CD4-positive, alpha-beta T cell treated with Interleukin-4 for 1 hour (primary cell): ENCODE results near the gene OR51F1.
"Not testable (repeated sequence)": the region's sequence is repeated elsewhere in the genome, so short reads cannot be mapped to it uniquely, and the experiment has no call there.

Experiments used
- DNase-seq, 2 donors: peaks; one replicate each; pipeline ENCODE4 v3.0.0-alpha.2; 2020 to 2022

Gene OR51F1, protein sequence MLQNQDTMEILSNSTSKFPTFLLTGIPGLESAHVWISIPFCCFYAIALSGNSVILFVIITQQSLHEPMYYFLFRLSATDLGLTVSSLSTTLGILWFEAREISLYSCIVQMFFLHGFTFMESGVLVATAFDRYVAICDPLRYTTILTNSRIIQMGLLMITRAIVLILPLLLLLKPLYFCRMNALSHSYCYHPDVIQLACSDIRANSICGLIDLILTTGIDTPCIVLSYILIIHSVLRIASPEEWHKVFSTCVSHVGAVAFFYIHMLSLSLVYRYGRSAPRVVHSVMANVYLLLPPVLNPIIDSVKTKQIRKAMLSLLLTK

DNA sequence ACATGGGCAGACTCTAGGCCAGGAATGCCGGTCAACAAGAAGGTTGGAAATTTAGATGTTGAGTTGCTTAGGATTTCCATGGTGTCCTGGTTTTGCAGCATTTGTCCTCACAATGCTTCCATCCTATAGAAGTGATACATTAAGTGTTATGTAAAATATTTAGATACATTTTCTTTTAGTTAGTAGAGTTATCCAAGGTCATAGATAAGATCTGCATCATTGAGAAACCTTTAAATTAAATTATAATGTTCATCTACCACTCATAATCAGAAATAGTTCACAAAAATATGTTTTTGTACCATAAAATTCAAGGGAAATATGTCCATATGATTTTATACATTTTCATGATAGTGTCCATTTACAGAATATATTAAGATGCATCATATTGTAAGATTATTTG, at the start of gene OR51F1:
Gene OR51F1, minus strand, starts transcription at position 101 of the 400 bp plus-strand sequence. Its CDS starts 0 bp downstream, at position 101.
- DNase-seq, result no peak

DNA sequence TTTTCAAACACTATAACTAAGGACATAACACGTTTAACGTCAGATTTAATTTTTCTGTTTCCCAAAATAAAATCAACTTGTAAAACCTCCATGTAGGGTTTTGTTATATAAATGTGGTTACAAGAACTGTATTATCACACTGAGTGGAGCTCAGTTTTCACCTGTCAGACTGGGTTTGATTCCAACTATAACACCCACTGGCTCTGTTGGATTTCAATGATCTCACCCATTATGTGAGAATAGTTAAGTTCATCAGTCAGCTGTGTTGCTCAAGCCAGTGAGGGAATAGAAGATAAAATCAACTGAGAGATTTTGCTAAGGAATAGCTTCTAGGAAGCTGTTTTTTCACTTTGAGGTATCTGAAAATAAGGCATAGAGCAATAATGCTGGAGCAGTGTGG, 39.5 kb upstream of the OR51F1 start:
- DNase-seq, result no peak

DNA sequence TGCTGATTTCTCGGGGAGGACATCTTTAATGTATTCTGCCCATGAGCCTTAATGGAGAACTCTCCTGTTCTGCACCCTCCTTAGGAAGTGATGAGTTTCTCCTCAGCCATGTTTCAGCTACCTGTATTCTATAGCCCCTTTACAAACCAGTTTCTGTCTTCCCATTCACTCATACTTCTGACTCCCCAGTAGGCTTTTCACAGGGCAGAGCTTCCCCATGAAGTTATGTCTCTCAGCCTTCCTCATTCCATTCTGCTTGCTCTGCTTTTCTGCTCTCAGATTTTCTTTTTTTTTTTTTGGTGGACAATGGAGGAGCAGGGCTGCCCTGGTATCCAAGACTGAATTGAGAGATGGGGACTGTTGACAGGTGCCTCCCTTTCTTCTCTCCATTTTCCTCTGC, 38.7 kb upstream of the OR51F1 start:
- no peak for DNase-seq

DNA sequence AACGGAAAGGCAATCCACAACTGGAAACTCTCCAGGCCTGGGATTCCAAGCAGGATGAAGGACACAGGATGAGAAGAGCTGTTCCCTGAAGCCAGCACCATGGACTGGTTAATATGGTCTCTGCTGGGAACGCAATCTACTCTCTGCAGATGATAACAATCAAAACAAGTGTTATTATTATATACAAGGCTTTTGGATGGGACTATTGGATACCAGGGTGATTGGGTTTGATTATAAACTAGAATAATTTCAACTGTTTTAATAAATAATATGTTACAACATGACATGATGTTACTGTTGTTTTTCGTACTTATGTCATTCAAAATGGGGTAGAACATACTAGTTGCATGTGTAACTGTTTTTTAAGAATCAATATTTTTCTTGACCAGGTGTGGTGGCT, 34.5 kb upstream of the OR51F1 start, which contains the start of gene OR52R1:
Gene OR52R1, minus strand, starts transcription at position 101 of the 400 bp plus-strand sequence. Its CDS starts 0 bp downstream, at position 101.
- DNase-seq, result no peak

DNA sequence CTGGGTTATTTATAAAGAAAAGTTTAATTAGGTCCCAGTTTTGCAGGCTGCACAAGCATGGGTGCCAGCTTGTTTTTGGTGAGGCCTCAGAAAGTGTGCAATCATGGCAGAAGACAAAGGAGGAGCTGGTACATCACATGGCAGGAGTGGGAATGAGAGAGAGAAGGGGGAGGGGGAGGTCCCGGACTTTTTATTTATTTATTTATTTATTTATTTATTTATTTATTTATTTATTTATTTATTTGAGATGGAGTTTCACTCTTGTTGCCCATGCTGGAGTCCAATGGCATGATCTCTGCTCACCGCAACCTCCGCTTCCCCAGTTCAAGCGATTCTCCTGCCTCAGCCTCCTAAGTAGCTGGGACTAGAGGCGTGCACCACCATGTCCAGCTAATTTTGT, 31.6 kb upstream of the OR51F1 start:
- DNase-seq, result not testable (repeated sequence)

DNA sequence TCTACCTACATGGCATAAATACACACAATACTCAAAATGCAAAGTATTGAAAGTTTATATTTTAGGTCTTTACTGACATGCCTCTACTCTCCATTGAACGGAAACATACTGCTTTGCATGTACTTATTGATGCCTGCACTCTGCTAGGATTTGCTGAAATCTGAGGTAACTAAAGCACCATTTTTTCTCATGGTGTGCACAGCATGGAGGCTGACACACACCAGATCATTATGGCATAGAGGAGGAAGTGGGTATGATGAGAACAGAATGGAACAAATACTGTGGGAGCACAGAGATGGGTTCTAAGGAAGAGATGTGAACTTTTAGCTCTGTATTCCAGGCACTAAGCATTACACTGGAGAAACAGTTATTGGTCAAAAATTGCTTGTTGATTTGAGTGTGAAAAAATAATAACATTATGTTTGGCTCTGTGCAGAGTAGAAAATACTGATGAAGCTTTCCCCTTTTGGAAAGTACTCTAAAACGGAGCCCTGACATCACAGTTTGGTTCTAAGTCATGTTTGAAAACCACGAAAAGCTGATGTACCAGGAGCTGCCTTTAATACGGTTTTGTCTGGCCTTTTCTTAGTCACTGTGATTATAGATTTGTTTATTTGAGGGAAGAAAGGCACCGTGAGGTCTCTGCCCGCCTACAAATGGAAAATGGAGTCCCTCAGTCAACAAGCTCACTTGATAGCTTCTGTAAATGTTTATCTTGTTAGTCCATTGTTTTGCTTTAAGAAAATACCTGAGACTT, 28.9 kb upstream of the OR51F1 start:
- DNase-seq, result no peak

DNA sequence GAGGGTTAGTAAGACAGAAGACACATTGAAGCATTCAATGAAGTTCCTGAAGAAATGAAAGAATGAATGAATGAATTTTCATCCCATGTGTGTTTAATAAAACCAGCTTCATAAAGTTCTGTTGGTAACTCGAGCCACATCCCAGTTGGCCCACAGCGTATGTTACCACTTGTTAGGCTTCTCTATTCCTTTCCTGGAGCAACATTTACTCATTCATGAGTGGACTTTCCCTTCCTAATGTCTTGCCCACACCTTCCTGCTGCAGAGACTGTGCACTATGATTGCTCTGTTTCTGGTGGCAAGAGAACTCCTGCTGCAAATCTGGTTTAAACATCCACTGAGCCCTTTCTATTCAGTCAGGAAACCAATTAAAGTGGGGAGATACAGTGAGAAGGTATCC, 27.5 kb upstream of the OR51F1 start:
- DNase-seq, result no peak

DNA sequence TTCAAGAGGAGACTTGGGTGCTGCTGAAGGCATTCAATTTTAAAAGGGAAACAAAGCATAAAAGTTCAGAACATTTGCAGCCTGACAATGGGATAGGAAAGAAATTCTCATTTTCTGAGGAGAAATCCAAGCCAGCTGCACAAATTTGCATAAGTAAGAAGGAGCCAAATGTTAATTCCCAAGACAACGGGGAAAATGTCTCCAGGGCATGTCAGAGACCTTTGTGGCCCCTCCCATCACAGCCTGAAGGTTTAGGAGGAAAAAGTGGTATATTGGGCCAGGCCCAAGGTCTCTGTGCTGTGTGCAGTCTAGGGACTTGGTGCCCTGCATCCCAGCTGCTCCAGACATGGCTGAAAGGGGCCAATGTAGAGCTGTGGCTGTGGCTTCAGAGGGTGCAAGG, 12.7 kb upstream of the OR51F1 start:
- no peak for DNase-seq

DNA sequence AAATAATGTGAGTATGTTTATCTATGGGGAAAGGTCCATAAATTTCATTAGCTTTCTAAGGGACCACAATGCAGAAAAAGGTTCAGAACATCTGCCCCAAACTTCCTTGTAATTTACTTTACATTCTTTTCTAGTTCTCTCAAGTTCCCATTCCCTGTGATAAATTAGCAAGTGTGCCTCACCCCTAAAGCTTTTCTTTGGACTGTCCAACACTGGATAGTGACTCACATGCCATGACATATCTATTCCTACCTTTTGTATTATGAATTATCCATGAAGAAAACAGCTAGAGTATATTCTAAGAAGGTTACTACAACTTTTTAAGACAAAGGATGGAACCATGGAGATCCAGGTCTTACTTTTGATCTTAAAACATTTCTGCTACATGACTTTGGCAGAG, 1.6 kb downstream of the OR51F1 start:
- no peak for DNase-seq

DNA sequence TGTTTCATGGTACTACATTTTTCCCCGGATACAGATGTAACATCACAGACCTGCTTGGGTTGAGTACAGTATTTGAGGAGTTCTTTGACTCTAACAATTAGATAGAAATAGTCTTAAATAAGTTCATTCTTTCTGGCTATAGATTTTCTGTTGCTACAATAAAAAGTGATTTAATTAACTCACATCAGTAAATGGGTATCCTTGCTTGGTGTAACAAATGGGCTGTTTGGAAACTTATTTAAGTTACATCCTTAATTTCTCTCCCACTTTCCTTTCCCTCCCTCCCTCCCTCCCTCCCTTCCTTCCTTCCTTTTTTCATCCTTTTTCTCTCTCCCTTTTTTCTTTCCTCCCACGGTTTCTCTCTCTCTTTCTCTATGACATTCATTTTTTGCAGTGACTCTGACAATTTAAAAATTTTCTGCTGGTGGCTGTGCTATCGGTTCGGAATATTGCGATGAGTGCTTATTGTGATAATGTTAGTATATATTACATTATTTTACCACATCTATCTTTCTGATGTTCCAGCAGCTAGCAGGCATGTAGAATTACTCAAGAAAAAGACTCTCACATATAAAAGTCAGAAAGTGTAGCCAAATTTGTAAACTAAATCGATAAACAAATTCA, 3.2 kb downstream of the OR51F1 start:
- no peak for DNase-seq

DNA sequence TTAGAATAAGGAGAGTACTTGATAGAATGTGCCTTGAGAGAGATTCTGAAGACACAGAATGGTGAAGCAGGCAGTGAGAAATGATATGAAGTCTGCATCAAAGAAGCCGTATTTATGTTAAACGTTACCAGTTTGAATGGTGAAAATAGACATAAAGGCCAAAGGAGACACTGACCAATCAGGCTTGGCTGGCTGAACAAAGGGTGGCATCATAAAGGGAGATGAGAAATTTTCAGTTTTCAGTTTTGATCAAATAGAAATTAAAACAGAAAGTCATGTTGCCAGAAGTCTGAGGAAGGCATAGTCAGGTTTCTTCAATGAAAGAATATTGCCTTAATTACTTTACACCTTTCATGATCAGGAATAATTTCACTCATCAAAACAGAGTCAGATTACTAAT, 6.6 kb downstream of the OR51F1 start:
- DNase-seq, result no peak

DNA sequence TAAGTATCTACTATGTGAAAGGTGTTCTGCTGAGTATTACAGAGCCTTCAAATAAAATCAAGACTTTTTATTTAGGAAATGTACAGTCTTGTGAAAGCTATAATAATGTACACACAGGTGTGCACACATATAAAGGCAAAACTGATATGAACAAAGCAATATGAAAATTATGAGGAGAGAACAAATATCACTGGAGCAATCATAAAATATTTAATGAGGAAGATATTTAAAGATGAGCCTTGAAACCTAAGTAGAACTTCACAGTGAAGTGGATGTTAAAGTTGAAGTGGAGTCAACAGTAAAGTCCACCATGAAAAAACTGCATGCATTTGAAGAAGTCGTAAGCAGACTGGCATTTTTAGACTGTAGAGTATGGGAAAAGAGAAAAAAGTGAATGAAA, 18.5 kb downstream of the OR51F1 start:
- no peak for DNase-seq

DNA sequence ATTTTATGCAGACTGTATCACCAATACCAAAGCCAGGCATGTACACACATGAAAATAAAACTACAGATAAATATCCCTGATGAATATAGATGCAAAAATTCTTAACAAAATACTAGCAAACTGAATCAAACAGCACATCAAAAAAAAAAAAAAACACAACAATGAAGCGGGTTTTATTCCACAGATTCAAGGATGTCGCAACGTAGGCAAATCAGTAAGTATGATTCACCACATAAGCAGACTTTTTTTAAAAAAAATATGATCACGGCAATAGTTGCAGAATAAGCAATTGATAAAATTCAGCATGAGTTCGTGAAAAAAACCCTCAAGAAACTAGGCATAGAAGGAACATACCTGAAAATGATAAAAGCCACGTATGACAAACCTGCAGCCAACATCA, 21.3 kb downstream of the OR51F1 start:
- no peak for DNase-seq

DNA sequence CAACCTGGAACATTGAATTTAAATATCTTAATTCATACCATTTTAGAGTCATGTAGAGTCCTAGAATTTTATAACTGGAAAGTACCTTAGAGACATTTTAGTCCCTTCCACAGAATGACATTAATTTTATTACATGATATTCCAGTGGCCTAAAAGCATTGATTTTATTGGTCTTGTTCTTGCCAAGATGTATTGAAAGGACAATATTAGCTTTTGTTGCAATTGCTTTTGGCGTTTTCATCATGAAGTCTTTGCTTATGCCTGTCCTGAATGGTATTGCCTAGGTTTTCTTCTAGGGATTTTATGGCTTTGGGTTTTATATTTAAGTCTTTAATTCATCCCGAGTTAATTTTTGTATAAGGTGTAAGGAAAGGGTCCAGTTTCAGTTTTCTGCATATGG, 29.0 kb downstream of the OR51F1 start:
- DNase-seq, result no peak

DNA sequence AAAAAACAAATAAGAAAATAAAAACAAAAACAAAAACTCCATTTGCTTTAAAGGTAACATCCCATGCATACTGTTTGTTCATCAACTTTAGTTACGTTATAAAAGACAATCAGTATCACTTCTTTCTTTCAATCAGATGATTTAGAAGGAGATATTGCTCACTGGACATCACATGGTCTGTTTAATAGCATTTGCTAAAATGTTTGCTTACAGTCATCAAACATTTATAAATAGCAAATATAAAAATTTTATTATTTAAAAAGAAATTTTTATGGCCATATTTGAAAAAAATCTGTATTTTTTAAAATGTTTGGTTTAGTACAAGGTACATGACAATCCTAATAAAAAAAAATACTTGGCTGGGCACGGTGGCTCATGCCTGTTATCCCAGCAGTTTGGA, 42.6 kb downstream of the OR51F1 start:
- DNase-seq, result no peak

DNA sequence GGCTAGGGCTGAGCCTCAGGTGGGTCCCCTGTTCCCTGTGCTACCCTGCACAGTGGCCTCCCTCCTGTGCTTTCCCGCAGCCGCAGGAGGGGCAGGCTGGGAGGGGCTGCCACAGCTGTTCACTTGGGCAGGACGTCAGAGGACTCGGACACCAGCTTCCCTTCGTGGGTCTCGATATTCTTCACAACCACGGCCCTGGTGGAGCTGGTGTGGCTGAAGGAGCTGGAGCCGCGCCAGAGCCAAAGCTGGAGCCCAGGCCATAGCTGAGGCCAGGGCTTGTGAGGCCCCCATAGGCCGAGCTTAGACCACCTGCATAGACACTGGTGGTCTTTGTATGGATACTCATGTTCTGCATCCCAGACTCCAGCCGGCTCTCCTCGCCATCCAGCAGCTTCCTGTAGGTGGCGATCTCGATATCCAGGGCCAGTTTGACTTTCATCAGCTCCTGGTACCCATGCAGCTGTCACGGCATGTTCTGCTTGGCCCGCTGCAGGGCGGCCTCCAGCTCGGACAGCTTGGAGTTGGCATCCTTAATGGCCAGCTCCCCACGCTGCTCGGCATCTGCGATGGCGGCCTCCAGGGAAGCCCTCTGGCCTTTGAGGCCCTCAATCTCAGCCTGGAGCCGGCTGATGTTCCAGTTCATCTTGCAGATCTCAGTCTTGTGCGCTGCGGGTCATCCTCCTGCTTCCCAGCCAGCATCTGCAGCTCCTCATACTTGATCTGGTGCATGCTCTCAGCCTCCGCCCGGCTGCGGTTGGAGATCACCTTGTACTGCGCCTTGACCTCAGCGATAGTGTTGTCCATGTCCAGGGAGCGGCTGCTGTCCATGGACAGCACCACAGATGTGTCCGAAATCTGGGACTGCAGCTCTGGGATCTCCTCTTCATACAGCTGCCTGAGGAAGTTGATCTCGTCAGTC, 46.9 kb downstream of the OR51F1 start:
- DNase-seq, result not testable (repeated sequence)
